GM19397 (cell line): ENCODE measurements around the gene AFP.
A peak's percentile ranks its signal among the peaks of the same experiment; 100 is the strongest.

Experiments
- ATAC-seq: cut with Tn5 transposase; IDR thresholded peaks from one replicate; pipeline ENCODE4 v1.9.1; 2021; ENCODE audit warnings: mild to moderate bottlenecking, moderate library complexity; ENCODE audit not compliant: unreplicated experiment

Gene AFP

GRCh38 chr4:73436674-73437557, 895 bp downstream of the AFP start:
- ATAC-seq = no peak

GRCh38 chr4:73437558-73437956, 1.5 kb downstream of the AFP start:
- ATAC-seq = no peak

- ATAC-seq = no peak
These were observed 2.0 kb downstream of the AFP start for GRCh38 chr4:73438048-73438447.

DNA sequence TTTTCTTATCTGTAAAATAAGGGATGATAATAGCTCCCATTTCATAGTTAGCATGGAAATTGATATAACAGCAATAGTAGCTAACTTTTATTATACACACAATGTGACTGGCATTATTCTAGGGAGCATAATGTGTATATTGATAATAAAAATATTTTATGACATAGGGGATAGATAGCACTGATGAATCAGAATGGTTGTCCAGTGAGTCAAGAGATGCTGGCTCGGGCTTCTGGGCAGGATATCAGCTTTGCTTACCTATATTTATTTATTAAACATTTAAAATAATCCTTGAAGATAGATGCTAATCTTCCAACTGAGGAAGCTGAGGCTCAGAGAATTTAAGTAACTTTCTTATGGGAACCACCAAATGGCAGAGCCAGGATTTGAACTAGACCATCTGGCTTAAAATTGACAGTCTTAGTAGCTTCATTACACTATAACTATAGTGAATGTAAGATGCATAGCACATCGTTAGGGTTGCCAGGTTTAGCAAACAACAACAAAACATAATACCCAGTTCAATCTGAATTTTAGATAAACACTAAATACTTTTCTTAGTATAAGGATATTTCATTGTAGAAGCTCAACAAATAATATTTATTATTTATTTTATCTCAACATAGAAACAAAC, 2.7 kb downstream of the AFP start:
- no peak for ATAC-seq

DNA sequence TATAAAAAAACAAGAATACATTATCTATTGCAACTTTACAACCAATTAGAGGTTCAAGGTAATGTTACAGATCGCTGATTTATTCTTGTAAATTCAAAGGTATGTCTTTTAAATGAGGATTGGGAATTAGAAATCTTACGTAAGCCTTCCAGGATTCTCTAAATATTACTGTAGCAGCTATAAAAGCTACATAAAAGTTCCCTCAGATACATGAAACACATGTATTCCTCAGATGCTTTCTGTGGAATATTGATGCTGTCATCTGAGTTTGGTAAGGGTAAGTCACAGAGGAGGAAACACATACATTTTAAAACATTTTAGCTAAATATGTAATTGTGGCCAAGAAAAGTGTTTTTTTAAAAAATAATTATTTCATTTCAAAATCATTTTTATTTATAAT, 3.4 kb downstream of the AFP start:
- no peak for ATAC-seq

DNA sequence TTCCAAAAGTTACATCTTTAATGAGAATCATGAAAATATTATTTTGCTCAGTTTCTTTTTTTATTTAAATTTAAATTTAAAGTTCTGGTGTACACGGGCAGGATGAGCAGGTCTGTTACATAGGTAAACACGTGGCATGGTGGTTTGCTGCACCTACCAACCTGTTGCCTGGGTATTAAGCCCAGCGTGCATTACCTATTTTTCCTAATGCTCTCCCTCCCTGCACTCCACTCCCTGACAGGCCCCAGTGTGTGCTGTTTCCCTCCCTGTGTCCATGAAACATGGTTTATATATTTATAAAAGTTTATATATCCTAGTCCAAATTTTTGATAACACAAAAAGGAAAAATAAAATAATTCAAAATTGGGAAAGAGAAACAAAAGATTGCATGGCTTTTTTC, 4.0 kb downstream of the AFP start:
- no peak for ATAC-seq

DNA sequence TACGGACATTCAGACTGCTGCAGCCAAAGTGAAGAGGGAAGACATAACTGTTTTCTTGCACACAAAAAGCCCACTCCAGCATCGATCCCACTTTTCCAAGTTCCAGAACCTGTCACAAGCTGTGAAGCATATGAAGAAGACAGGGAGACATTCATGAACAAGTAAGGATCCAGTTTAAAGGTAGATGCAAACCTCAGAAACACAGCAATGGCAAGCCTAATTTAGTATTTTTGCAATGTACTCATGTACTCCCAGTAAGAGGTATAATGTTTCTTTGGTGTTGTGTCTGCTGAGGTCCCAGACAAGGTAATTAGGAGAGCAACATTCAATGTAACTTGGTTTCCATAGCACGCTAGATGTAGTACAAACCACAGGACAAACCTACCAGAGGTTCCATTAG, 4.6 kb downstream of the AFP start:
- no peak for ATAC-seq

DNA sequence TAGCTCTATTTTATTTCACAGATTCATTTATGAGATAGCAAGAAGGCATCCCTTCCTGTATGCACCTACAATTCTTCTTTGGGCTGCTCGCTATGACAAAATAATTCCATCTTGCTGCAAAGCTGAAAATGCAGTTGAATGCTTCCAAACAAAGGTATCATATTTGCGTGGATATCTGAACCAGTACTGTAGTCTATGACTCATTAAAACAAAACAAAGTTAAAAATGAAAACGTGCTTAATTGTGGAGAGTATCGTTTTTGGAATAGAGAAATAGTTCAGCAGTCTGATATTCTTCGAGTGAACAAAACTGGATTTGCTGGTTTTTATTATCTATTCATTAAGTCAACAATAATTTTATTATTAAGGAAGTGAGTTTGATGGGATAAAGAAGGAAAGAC, 6.3 kb downstream of the AFP start:
- ATAC-seq = no peak

- no peak for ATAC-seq
These were observed 7.2 kb downstream of the AFP start for GRCh38 chr4:73443224-73443623.

GRCh38 chr4:73445383-73446335, 9.6 kb downstream of the AFP start:
- ATAC-seq = no peak

- peak; percentile 95 for ATAC-seq
These were observed 10.4 kb downstream of the AFP start for GRCh38 chr4:73446336-73446938.

DNA sequence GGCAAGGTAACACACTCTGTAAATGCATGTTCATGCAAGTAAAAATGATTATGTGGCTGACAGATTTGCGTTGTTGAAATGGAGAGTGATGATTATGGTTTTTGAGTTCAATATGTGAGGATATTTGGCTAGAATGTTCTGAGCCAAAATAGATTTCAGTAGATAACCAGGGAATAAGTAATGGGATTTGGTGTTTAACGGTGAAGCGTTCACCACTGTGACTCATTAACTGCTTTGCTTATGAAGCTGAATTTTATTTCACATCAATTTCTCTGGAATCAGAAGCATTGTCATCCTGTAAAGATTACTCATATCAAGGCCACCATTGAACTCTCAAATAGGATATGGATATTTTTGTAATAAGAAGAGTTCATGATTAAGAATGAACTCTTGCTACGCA, 11.7 kb downstream of the AFP start:
- ATAC-seq = no peak

GRCh38 chr4:73448448-73449203, 12.6 kb downstream of the AFP start:
- ATAC-seq = no peak

DNA sequence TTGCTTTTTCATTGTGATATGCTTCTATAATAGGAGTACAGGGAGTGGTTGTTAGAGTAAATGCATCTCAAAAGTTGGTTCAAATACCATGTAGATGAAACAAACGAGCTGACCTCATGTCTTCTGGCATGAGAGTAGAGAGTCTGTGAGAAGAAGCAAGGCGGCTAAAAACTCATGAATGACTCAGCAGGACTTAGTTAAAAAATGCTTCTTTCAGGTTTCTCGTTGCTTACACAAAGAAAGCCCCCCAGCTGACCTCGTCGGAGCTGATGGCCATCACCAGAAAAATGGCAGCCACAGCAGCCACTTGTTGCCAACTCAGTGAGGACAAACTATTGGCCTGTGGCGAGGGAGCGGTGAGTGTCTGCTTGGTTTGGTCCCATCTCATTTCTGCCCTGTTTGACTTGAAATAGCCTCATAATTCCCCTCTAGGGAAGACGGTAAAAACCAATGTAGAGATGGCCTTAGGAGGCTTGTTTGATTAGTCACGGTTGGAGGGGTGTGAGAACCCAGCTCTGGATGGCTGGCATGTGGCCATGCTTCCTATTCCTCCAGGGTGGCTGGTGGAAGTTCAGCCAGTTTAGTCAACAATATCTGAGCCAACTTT, 14.5 kb downstream of the AFP start:
- no peak for ATAC-seq

DNA sequence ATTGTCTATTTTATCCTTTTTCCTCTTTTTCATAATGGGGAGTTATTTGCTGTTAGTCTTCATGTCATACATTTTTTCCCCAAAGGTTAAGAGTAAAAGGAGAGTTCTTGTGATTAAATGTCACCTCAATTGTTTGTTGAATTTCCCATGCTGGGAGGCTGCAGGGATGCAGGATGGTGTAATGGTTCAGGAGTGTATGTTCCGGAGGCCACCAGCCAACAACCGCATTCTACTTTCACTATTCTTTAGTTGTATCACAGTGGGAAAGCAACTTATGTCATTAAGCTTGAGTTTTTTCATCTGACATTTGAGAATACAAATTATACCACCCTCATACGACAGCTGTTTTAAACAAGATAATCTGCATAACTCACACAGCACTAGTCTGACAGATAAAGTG, 15.4 kb downstream of the AFP start:
- no peak for ATAC-seq

- no peak for ATAC-seq
These were observed 16.1 kb downstream of the AFP start for GRCh38 chr4:73451981-73452747.

- no peak for ATAC-seq
These were observed 17.1 kb downstream of the AFP start for GRCh38 chr4:73452953-73453700.

DNA sequence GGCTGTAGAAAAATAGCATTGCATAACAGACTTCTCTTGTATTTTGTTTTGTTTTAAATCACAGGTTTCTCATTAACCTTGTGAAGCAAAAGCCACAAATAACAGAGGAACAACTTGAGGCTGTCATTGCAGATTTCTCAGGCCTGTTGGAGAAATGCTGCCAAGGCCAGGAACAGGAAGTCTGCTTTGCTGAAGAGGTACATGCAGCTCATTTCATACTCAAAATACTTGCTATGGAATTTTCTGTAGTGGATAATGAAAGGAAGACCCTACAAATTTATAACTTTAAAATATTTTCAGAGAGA, 17.6 kb downstream of the AFP start:
- no peak for ATAC-seq

DNA sequence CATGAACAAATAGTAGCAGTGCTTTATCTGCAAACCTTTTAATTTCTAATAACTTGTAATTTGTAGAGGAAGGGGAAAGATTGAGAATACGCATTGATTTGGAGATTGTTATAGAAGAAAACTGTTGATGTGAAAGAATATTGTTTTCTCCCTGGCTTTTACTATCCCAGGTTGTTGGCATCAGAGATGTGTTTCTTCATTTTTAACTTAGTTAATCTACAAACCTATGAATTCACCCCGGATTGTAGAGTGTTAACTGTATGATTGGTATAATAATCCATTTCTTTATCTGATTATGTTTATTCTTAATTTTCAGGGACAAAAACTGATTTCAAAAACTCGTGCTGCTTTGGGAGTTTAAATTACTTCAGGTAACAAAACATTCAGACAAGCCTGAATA, 18.9 kb downstream of the AFP start:
- ATAC-seq = no peak
